ENCODE results near the gene NUP43. TPM values are rescaled to one million over a fixed set of nuclear protein-coding genes. Genes with fewer than 3 reads are reported as not detected.
"Not testable (repeated sequence)": the region's sequence is repeated elsewhere in the genome, so short reads cannot be mapped to it uniquely, and the experiment has no call there.

The NUP43 gene
- polyA plus RNA-seq, 3 donors, result 41.0 to 45.7 (median 45.7) TPM

DNA sequence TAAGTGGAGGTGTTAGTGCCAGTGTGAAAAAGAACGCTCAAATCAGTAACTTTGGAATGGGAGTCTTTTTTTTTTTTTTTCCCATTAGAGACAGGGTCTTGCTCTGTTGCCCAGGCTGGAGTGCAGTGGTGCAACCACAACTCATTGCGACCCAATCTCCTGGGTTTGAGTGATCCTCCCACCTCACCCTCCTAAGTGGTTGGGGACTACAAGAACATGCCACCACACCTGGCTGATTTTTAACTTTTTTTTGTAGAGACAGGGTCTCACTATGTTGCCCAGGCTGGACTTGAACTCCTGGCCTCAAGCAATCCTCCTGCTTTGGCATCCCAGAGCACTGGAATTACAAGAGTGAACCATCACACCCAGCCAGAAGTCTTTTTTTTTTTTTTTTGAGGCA lies 48.2 kb downstream of the NUP43 start:
- DNase-seq (ENCODE audit: low read depth in 3 of 3, low spot score in 2 of 3), result no peak

DNA sequence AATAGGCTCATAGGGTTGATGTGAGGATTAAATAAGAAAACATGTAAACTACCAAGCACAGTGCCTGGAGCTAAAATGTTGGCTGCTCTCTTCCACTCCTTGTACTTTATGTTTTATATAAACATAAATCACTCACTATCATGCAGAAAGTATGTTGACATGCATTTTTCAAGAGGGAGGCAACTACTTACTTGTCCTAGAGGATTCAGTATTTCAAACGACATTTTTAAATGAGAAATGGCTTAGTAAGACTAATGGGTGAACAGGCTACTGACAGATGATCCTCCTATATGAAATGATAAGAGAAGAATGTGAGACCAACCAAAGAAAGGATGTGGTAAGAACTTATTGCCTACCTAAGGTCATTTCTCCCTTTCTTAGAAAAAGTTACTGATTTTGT lies 49.4 kb downstream of the NUP43 start:
- DNase-seq (ENCODE audit: low read depth in 3 of 3, low spot score in 2 of 3), result no peak

DNA sequence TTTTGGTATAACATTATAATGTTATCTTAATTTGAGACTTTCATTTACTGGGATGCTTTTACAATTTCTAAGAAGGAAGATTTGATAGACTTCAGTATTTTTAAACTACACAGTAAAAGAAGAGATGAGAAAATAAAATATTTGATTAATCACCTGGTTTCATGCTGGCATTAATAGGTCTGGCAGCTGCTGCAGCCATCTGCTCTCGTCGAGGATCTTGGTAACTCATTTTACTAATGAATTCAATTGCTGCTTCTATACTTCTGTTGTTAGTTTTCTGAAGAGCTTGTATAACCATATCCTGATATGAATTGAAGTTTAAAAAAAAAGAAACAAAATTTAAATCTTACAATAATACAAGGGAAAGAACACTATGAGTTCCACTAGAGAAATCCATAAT lies 51.4 kb downstream of the NUP43 start:
- DNase-seq (ENCODE audit: low read depth in 3 of 3, low spot score in 2 of 3), result no peak

DNA sequence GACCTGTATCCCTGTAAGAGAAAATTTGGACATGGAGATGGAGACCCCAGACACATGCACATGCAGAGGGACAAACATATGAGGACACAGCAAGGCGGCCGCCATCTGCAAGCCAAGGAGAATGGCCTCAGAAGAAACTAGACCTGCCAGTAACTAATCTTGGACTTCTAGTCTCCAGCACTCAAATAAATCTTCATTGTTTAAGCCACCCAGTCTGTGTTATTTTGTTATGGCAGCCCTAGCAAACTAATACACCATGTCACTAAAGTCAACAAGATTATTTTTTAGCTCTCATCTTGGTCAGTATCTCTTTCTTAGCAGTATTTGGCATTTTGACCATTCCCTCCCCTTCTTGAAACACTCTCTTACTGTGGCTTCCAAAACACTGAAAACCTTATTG lies 55.1 kb downstream of the NUP43 start:
- DNase-seq (ENCODE audit: low read depth in 3 of 3, low spot score in 2 of 3), result no peak

DNA sequence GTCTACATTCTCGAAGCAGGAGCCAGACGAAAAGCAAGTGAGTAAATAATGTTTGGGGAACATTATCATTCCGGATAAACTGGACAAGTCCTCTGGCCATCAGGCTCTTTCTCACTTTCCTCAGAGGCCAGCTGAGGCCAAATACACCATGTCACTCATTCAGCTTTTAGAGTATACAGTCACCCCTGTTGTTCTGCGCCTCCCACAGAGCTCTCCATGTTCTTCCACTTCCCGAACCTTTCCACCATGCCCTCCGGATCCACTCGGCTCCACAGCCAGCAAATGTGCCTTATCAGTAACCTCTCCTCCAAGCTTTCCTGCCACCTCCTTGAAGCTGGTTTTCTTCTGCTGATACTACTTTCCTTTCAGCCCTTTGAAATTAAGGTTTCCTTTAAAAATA lies 60.1 kb downstream of the NUP43 start:
- DNase-seq (ENCODE audit: low read depth in 3 of 3, low spot score in 2 of 3), result no peak

DNA sequence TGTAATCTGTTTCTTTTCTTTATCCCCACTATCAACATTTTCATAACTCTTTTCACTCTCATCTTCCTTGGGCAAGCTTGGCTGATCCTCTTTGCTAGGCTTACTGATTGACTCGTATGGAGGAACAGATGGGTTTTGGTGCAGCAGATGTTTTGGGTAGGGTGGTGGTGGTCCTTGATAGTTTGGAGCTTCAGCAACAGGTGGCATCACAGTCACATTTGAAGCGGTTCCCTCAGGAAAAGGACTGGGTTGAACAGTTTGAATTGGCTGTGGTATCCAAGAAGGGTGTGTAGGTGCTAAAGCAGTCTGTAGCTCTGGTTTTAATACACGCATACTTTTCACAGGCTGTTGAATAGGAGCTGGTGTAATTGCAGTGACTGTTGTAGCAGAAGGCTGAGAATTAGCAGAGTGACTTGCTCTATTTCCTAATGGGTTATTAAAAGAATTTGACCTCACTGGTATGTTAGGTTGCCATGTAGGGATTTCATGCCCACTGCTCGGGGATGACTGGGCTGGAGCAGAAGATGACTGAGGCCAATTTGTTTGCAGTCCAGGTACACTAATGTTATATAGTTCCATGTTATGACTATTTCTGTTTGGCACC lies 63.0 kb downstream of the NUP43 start:
- DNase-seq (ENCODE audit: low read depth in 3 of 3, low spot score in 2 of 3), result no peak

DNA sequence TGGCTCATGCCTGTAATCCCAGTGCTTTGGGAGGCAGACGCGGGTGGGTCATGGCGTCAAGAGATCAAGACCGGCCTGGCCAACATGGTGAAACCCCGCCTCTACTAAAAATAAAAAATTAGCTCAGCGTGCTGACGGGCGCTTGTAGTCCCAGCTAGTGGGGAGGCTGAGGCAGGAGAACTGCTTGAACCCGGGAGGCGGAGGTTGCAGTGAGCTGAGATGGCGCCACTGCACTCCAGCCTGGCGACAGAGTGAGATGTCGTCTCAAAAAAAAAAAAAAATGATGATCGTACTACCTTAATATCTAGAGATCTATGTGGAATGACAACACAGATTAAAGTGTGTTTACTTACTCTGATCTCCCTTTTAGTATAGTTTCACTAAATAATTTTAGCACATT lies 64.5 kb downstream of the NUP43 start:
- DNase-seq (ENCODE audit: low read depth in 3 of 3, low spot score in 2 of 3), result not testable (repeated sequence)

DNA sequence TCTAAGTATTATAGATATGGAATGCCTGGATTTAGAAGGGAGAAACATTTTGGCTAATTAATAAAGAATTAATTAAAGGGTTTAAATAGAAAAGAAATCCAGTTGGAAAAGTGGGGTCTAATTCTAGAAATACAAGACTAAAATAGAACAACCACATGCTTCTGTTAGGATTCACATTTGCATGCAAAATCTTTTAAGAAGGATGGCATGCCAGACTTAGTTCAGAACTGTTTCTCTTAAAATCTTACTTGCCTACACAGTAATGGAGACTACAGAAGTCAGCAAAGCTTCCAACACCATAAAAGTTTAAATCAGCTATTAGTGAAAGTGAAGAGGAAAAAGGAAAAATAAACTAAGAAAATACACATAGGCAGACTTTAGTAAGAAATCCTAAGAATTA lies 65.1 kb downstream of the NUP43 start:
- no peak for DNase-seq (ENCODE audit: low read depth in 3 of 3, low spot score in 2 of 3)

DNA sequence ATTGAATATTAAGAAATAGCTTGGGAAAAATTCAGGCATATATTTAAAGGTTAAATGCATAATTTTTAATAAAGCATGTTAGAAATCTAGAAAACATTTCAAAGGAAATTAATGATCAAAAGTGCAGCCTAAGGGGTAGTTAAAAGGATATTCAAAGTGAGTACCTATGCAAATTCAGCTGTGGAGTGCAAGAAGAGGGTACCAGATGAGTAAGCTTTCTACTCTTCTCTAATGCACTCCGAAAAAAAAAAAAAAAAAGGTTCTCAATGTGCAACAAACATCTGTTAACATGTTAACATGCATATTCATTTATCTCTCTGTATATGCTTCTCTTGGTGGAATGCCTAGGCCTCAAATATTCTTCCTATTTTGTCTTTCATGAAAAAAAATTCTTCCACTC lies 65.8 kb downstream of the NUP43 start:
- no peak for DNase-seq (ENCODE audit: low read depth in 3 of 3, low spot score in 2 of 3)

Other genes starting within 250 kb of the NUP43 start
- gene PPIL4, start 200.5 kb downstream of the NUP43 start, polyA plus RNA-seq (ENCODE audit: insufficient read length in 3 of 3), result 10 to 100 TPM; 63.1 to 69.5 (median 65.7) TPM
- 100 to 1,000 TPM in 2 of 3 donors, 10 to 100 TPM in 1; 99.4 to 106 (median 104) TPM for gene GINM1, start 180.2 kb downstream of the NUP43 start, polyA plus RNA-seq (ENCODE audit: insufficient read length in 3 of 3)
- 10 to 100 TPM; 31.5 to 34.3 (median 32.8) TPM for gene KATNA1, start 97.8 kb downstream of the NUP43 start, polyA plus RNA-seq (ENCODE audit: insufficient read length in 3 of 3)
- gene LATS1, start 28.4 kb downstream of the NUP43 start, polyA plus RNA-seq (ENCODE audit: insufficient read length in 3 of 3), result 10 to 100 TPM; 28.8 to 35.8 (median 29.5) TPM
- gene PCMT1, start 3.2 kb upstream of the NUP43 start, polyA plus RNA-seq (ENCODE audit: insufficient read length in 3 of 3), result 100 to 1,000 TPM in 2 of 3 donors, 10 to 100 TPM in 1; 94.5 to 102 (median 101) TPM
- 10 to 100 TPM; 32.5 to 38.6 (median 35.3) TPM for gene LRP11, start 117.8 kb upstream of the NUP43 start, polyA plus RNA-seq (ENCODE audit: insufficient read length in 3 of 3)
- under 1 TPM; 0.43 to 0.59 (median 0.46) TPM for gene RAET1E, start 151.6 kb upstream of the NUP43 start, polyA plus RNA-seq (ENCODE audit: insufficient read length in 3 of 3)
- gene RAET1G, start 176.6 kb upstream of the NUP43 start, polyA plus RNA-seq (ENCODE audit: insufficient read length in 3 of 3), result 1 to 10 TPM in 2 of 3 donors, under 1 TPM in 1; 0.75 to 1.9 (median 1.5) TPM
- under 1 TPM; 0.65 to 0.87 (median 0.68) TPM for gene ULBP2, start 195.5 kb upstream of the NUP43 start, polyA plus RNA-seq (ENCODE audit: insufficient read length in 3 of 3)
- 1 to 10 TPM; 1.7 to 2.0 (median 1.9) TPM for gene ULBP1, start 217.4 kb upstream of the NUP43 start, polyA plus RNA-seq (ENCODE audit: insufficient read length in 3 of 3)

Measured in right renal cortex interstitium (tissue), 3 donors.